ENCODE data around the gene VSNL1.
A peak's percentile ranks its signal among the peaks of the same experiment; 100 is the strongest.

Gene VSNL1

GRCh38 chr2:17606851-17607250, 66.4 kb downstream of the VSNL1 start:
- DNase-seq (ENCODE audit: low read depth in 2 of 2), result no peak
- no peak for TF ChIP-seq CTCF (IDR thresholded peaks at IDR 0.05; ENCODE audit: low read depth, low read length)
- H3K4me3 ChIP-seq (replicated peaks in 1 of 2; ENCODE audit: low read depth in 2 of 2, low read length in 2 of 2), result no peak overlapping the region

- no peak for TF ChIP-seq CTCF (IDR thresholded peaks at IDR 0.05; ENCODE audit: low read depth, low read length)
- no peak overlapping the region for H3K4me3 ChIP-seq (replicated peaks in 1 of 2; ENCODE audit: low read depth in 2 of 2, low read length in 2 of 2)
- no peak for DNase-seq (ENCODE audit: low read depth in 2 of 2)
These were observed 66.9 kb downstream of the VSNL1 start for GRCh38 chr2:17607379-17607778.

GRCh38 chr2:17608251-17608650, 67.8 kb downstream of the VSNL1 start:
- H3K4me3 ChIP-seq (replicated peaks in 1 of 2; ENCODE audit: low read depth in 2 of 2, low read length in 2 of 2), result no peak overlapping the region
- DNase-seq (ENCODE audit: low read depth in 2 of 2), result no peak
- no peak for TF ChIP-seq CTCF (IDR thresholded peaks at IDR 0.05; ENCODE audit: low read depth, low read length)

- no peak overlapping the region for H3K4me3 ChIP-seq (replicated peaks in 1 of 2; ENCODE audit: low read depth in 2 of 2, low read length in 2 of 2)
- peak; percentile 57 to 78 for DNase-seq (ENCODE audit: low read depth in 2 of 2)
- no peak for TF ChIP-seq CTCF (IDR thresholded peaks at IDR 0.05; ENCODE audit: low read depth, low read length)
These were observed 70.0 kb downstream of the VSNL1 start for GRCh38 chr2:17610521-17610920.

- no peak for TF ChIP-seq CTCF (IDR thresholded peaks at IDR 0.05; ENCODE audit: low read depth, low read length)
- no peak for DNase-seq (ENCODE audit: low read depth in 2 of 2)
- H3K4me3 ChIP-seq (replicated peaks in 1 of 2; ENCODE audit: low read depth in 2 of 2, low read length in 2 of 2), result no peak overlapping the region
These were observed 70.5 kb downstream of the VSNL1 start for GRCh38 chr2:17611036-17611435.

- DNase-seq (ENCODE audit: low read depth in 2 of 2), result no peak
- H3K4me3 ChIP-seq (replicated peaks in 1 of 2; ENCODE audit: low read depth in 2 of 2, low read length in 2 of 2), result no peak overlapping the region
- no peak for TF ChIP-seq CTCF (IDR thresholded peaks at IDR 0.05; ENCODE audit: low read depth, low read length)
These were observed 73.9 kb downstream of the VSNL1 start for GRCh38 chr2:17614174-17614930.

GRCh38 chr2:17615147-17615546, 74.7 kb downstream of the VSNL1 start:
- no peak for DNase-seq (ENCODE audit: low read depth in 2 of 2)
- no peak overlapping the region for H3K4me3 ChIP-seq (replicated peaks in 1 of 2; ENCODE audit: low read depth in 2 of 2, low read length in 2 of 2)
- TF ChIP-seq CTCF (IDR thresholded peaks at IDR 0.05; ENCODE audit: low read depth, low read length), result no peak
